H9 (cell line): ENCODE results near the gene CD164L2. TPM values are rescaled to one million over a fixed set of nuclear protein-coding genes. Genes with fewer than 3 reads are reported as not detected.

Source experiments
- DNase-seq: peaks from one replicate; pipeline ENCODE4 v3.0.0-alpha.2; 2017
- H2AFZ ChIP-seq: one replicate; pipeline ENCODE4 v1.6.1; 2013; ENCODE audit warnings: mild to moderate bottlenecking, low read length, control low read depth, moderate library complexity
- H2AK5ac ChIP-seq: 2 replicates; pipeline ENCODE4 v1.6.1; 2013; ENCODE audit warnings: low read length, control low read depth, mixed read lengths; ENCODE audit not compliant: insufficient read length
- H2BK120ac ChIP-seq: one replicate; pipeline ENCODE4 v1.6.1; 2013; ENCODE audit warnings: low read depth, mild to moderate bottlenecking, low read length, control low read depth, inconsistent platforms; ENCODE audit not compliant: poor library complexity, severe bottlenecking
- H2BK12ac ChIP-seq: 2 replicates; pipeline ENCODE4 v1.6.1; 2013; ENCODE audit warnings: low read length, control low read depth, mixed read lengths, low read depth; ENCODE audit not compliant: insufficient read length
- H2BK15ac ChIP-seq: 2 replicates; pipeline ENCODE4 v1.6.1; 2013; ENCODE audit warnings: low read depth, low read length, control low read depth
- H2BK20ac ChIP-seq: one replicate; pipeline ENCODE4 v1.6.1; 2013; ENCODE audit warnings: low read depth, mild to moderate bottlenecking, low read length, control low read depth, inconsistent platforms; ENCODE audit not compliant: poor library complexity, severe bottlenecking
- H2BK5ac ChIP-seq: 2 replicates; pipeline ENCODE4 v1.6.1; 2013; ENCODE audit warnings: low read length, control low read depth, mixed read lengths; ENCODE audit not compliant: insufficient read length
- H3K14ac ChIP-seq: 2 replicates; pipeline ENCODE4 v1.6.1; 2013; ENCODE audit warnings: low read length, control low read depth; ENCODE audit not compliant: insufficient read depth
- H3K18ac ChIP-seq: 2 replicates; pipeline ENCODE4 v1.6.1; 2013; ENCODE audit warnings: low read depth, mild to moderate bottlenecking, mixed read lengths, low read length, control low read depth; ENCODE audit not compliant: insufficient read length
- H3K23ac ChIP-seq: 2 replicates; pipeline ENCODE4 v1.6.1; 2013; ENCODE audit warnings: low read length, control low read depth, mixed read lengths, low read depth; ENCODE audit not compliant: insufficient read length
- H3K23me2 ChIP-seq: 2 replicates; pipeline ENCODE4 v1.6.1; 2013; ENCODE audit warnings: low read depth, mild to moderate bottlenecking, mixed read lengths, low read length, control low read depth; ENCODE audit not compliant: insufficient read length, poor library complexity, severe bottlenecking
- H3K27ac ChIP-seq: 2 replicates; pipeline ENCODE4 v1.5.1; 2013; ENCODE audit warnings: low read length, control low read depth, mixed read lengths, low read depth; ENCODE audit not compliant: insufficient read length
- H3K27me3 ChIP-seq: 2 replicates; pipeline ENCODE4 v1.6.1; 2013; ENCODE audit warnings: low read length, control low read depth, inconsistent platforms; ENCODE audit not compliant: insufficient read depth
- H3K4ac ChIP-seq: 2 replicates; pipeline ENCODE4 v1.6.1; 2013; ENCODE audit warnings: low read depth, mild to moderate bottlenecking, control low read depth, inconsistent platforms, low read length, moderate library complexity
- H3K4me1 ChIP-seq: 2 replicates; pipeline ENCODE4 v1.6.1; 2013; ENCODE audit warnings: low read length, control low read depth, inconsistent platforms; ENCODE audit not compliant: insufficient read depth
- H3K4me2 ChIP-seq: 2 replicates; pipeline ENCODE4 v1.6.1; 2013; ENCODE audit warnings: low read length, control low read depth, mixed read lengths; ENCODE audit not compliant: insufficient read length, insufficient read depth
- H3K56ac ChIP-seq: 2 replicates; pipeline ENCODE4 v1.6.1; 2013; ENCODE audit warnings: low read depth, mild to moderate bottlenecking, mixed read lengths, low read length, control low read depth; ENCODE audit not compliant: insufficient read length
- H3K79me1 ChIP-seq: 2 replicates; pipeline ENCODE4 v1.6.1; 2013; ENCODE audit warnings: low read depth, mild to moderate bottlenecking, moderate library complexity, low read length, control low read depth, inconsistent platforms; ENCODE audit not compliant: insufficient read depth, poor library complexity, severe bottlenecking
- H3K79me2 ChIP-seq: 2 replicates; pipeline ENCODE4 v1.6.1; 2013; ENCODE audit warnings: low read length, control low read depth, inconsistent platforms; ENCODE audit not compliant: insufficient read depth
- H3K9ac ChIP-seq: 2 replicates; pipeline ENCODE4 v1.6.1; 2013; ENCODE audit warnings: low read length, control low read depth, mixed read lengths; ENCODE audit not compliant: insufficient read length; ENCODE audit errors: extremely low read depth
- H3K9me3 ChIP-seq: one replicate; pipeline ENCODE4 v1.6.1; 2013; ENCODE audit warnings: low read depth, low read length, inconsistent platforms; ENCODE audit not compliant: control insufficient read depth
- H3T11ph ChIP-seq: one replicate; pipeline ENCODE4 v1.6.1; 2013; ENCODE audit warnings: mild to moderate bottlenecking, low read length, control low read depth, inconsistent platforms
- H4K20me1 ChIP-seq: one replicate; pipeline ENCODE4 v1.6.1; 2013; ENCODE audit not compliant: control insufficient read depth, insufficient read length, insufficient read depth
- H4K5ac ChIP-seq: 2 replicates; pipeline ENCODE4 v1.6.1; 2013; ENCODE audit warnings: low read depth, mild to moderate bottlenecking, mixed read lengths, low read length, control low read depth; ENCODE audit not compliant: insufficient read length
- H4K8ac ChIP-seq: replicated peaks from 2 replicates; pipeline ENCODE4 v1.6.1; 2013; ENCODE audit warnings: low read length, control low read depth, mixed read lengths, low read depth; ENCODE audit not compliant: insufficient read length
- H4K91ac ChIP-seq: 2 replicates; pipeline ENCODE4 v1.6.1; 2013; ENCODE audit warnings: low read depth, mild to moderate bottlenecking, moderate library complexity, mixed read lengths, low read length, control low read depth; ENCODE audit not compliant: insufficient read length
- H3K27ac Mint-ChIP-seq, 3 experiments: 2 replicates in 2 of 3; 3 replicates in 1 of 3; pipeline ENCODE4 v1.8.0; 2020 to 2021; ENCODE audit warnings: mixed read lengths in 3 of 3, mild to moderate bottlenecking in 1 of 3, moderate library complexity in 1 of 3
- H3K27me3 Mint-ChIP-seq: 2 replicates; pipeline ENCODE4 v1.8.0; 2021; ENCODE audit warnings: low read depth, mild to moderate bottlenecking, moderate library complexity, mixed read lengths
- H3K36me3 Mint-ChIP-seq, 3 experiments: 2 replicates in 2 of 3; 3 replicates in 1 of 3; pipeline ENCODE4 v1.8.0; 2020 to 2021; ENCODE audit warnings: low read depth in 3 of 3, mixed read lengths in 3 of 3; ENCODE audit not compliant: insufficient read depth in 1 of 3
- H3K4me1 Mint-ChIP-seq, 2 experiments: 2 replicates each; pipeline ENCODE4 v1.8.0; 2020; ENCODE audit warnings: mixed read lengths in 2 of 2
- H3K4me3 Mint-ChIP-seq, 2 experiments: 2 replicates in 1 of 2; 3 replicates in 1 of 2; pipeline ENCODE4 v1.8.0; 2020 to 2021; ENCODE audit warnings: mild to moderate bottlenecking in 2 of 2, mixed read lengths in 2 of 2, moderate library complexity in 1 of 2
- H3K9me3 Mint-ChIP-seq, 2 experiments: 2 replicates in 1 of 2; 3 replicates in 1 of 2; pipeline ENCODE4 v1.8.0; 2020; ENCODE audit warnings: mild to moderate bottlenecking in 2 of 2, mixed read lengths in 2 of 2, moderate library complexity in 1 of 2
- CTCF ChIP-seq: fragments of 200-600 bp; sonication (generic); conservative IDR thresholded peaks from 3 replicates; pipeline ENCODE4 v1.8.0; 2021; ENCODE audit warnings: antibody characterized with exemption, mild to moderate bottlenecking
- WGBS: extraction: QIAGEN DNeasy Blood & Tissue Kit; methylation state at CpG from one replicate; pipeline ENCODE4 v1.1.7; 2013; ENCODE audit warnings: missing lambda C conversion rate, low lambda C conversion rate, mixed read lengths; ENCODE audit not compliant: insufficient read length; ENCODE audit errors: extremely low coverage; 5-methylcytosine and 5-hydroxymethylcytosine counted together
- total RNA-seq: library from RNA; stranded (reverse); gene quantifications from 2 replicates; pipeline ENCODE4 v1.2.1, GENCODE V29; 2021

The CD164L2 gene
- total RNA-seq, 1 experiment from 2014 or later = 1.2 TPM

- H2BK15ac ChIP-seq = no peak overlapping the region
- H3K23ac ChIP-seq = no peak overlapping the region
- no peak overlapping the region for H2BK120ac ChIP-seq
- H3K56ac ChIP-seq = no peak overlapping the region
- H3K4ac ChIP-seq = no peak overlapping the region
- H4K5ac ChIP-seq = no peak overlapping the region
- H3K14ac ChIP-seq = no peak overlapping the region
- H3K27me3 ChIP-seq = no peaks in the 10 kb centered on the region
- no peak for TF ChIP-seq CTCF
- H3K36me3 Mint-ChIP-seq = no peaks in the 10 kb centered on the region; a peak in 1 of 7 replicates
- no peaks in the 10 kb centered on the region; the same call in 1 of the 2 replicates for H3K4me1 ChIP-seq
- H3K27ac ChIP-seq = no peak overlapping the region
- H3K4me3 Mint-ChIP-seq = peak overlapping the region; percentile 55 to 77; a peak in 3 of 5 replicates
- peaks cover 6% of the 10 kb centered on the region for H3K23me2 ChIP-seq
- DNase-seq = no peak
- H3K9ac ChIP-seq = no peak overlapping the region
- no peak overlapping the region for H3K18ac ChIP-seq
- peak overlapping the region; percentile 57 for H3K4me2 ChIP-seq
- H3K27me3 Mint-ChIP-seq = peaks cover 25% of the 10 kb centered on the region
- H3K9me3 Mint-ChIP-seq = no peaks in the 10 kb centered on the region; a peak in 1 of 5 replicates
- no peaks in the 10 kb centered on the region for H3K9me3 ChIP-seq
- H3K27ac Mint-ChIP-seq = no peak overlapping the region
- no peak overlapping the region for H3T11ph ChIP-seq
- H2BK5ac ChIP-seq = no peak overlapping the region
- H2BK12ac ChIP-seq = no peak overlapping the region
- H3K79me2 ChIP-seq = no peaks in the 10 kb centered on the region
- WGBS = no CpG with 5 or more reads among the region's 18 CpGs
- no peaks in the 10 kb centered on the region for H4K20me1 ChIP-seq
- H2AFZ ChIP-seq = no peak overlapping the region
- no peak overlapping the region for H2BK20ac ChIP-seq
- H3K79me1 ChIP-seq = no peaks in the 10 kb centered on the region
- H2AK5ac ChIP-seq = no peak overlapping the region
- H4K8ac ChIP-seq = no peak overlapping the region
- peaks cover 8 to 17% of the 10 kb centered on the region in 2 experiments for H3K4me1 Mint-ChIP-seq
- no peak overlapping the region for H4K91ac ChIP-seq
These were observed 967 bp downstream of the CD164L2 start for GRCh38 chr1:27381969-27382762.
